Common myeloid progenitor, CD34-positive (primary cell): ENCODE data around the gene CEACAM16.

Experiments
- CTCF ChIA-PET: fragments of 350-600 bp; sonication (Branson Sonifier 250); formaldehyde crosslinking; loops from one replicate; lab custom pipeline; 2021; ENCODE audit warnings: antibody characterized with exemption; lab: Charles Lee
- POLR2A ChIA-PET: fragments of 350-600 bp; sonication (Branson Sonifier 250); formaldehyde crosslinking; loops from one replicate; lab custom pipeline; 2021; ENCODE audit warnings: antibody characterized with exemption; lab: Charles Lee
- DNase-seq, 3 donors: peaks; one replicate each; pipeline versions ENCODE4 v3.0.0 to v3.0.0-alpha.2; 2013
- H3K27ac ChIP-seq, 2 experiments: 1 replicate in 1 of 2; 2 replicates in 1 of 2; pipeline ENCODE4 v1.7.0; 2013; ENCODE audit warnings: inconsistent platforms in 2 of 2, low read length in 2 of 2, mild to moderate bottlenecking in 2 of 2, low read depth in 1 of 2, moderate library complexity in 1 of 2; ENCODE audit not compliant: severe bottlenecking in 2 of 2, insufficient read depth in 1 of 2, poor library complexity in 1 of 2
- H3K27me3 ChIP-seq, 5 experiments: replicated peaks in 2 of 5; 1 replicate in 3 of 5; 2 replicates in 2 of 5; pipeline versions ENCODE4 v1.6.1 to v1.7.0; 2013; ENCODE audit warnings: low read length in 4 of 5, mild to moderate bottlenecking in 2 of 5, moderate library complexity in 2 of 5, inconsistent platforms in 1 of 5; ENCODE audit not compliant: insufficient read depth in 5 of 5, control insufficient read depth in 4 of 5
- H3K36me3 ChIP-seq, 4 experiments: 1 replicate in 2 of 4; 2 replicates in 2 of 4; pipeline versions ENCODE4 v1.6.1 to v1.7.0; 2013; ENCODE audit warnings: low read length in 3 of 4, control low read depth in 1 of 4, mild to moderate bottlenecking in 1 of 4; ENCODE audit not compliant: control insufficient read depth in 4 of 4, insufficient read depth in 4 of 4
- H3K4me1 ChIP-seq, 4 experiments: 1 replicate in 3 of 4; 2 replicates in 1 of 4; pipeline versions ENCODE4 v1.6.1 to v1.7.1; 2013; ENCODE audit warnings: low read length in 3 of 4, mild to moderate bottlenecking in 3 of 4, control low read depth in 1 of 4, inconsistent platforms in 1 of 4, moderate library complexity in 1 of 4; ENCODE audit not compliant: control insufficient read depth in 4 of 4, insufficient read depth in 4 of 4; ENCODE audit errors: control extremely low read depth in 1 of 4
- H3K4me3 ChIP-seq, 7 experiments: 1 replicate in 4 of 7; 2 replicates in 3 of 7; pipeline versions ENCODE4 v1.5.1 to v1.7.0; 2013; ENCODE audit warnings: mild to moderate bottlenecking in 7 of 7, low read length in 6 of 7, moderate library complexity in 6 of 7, inconsistent platforms in 2 of 7, low read depth in 2 of 7, control low read depth in 1 of 7; ENCODE audit not compliant: insufficient read depth in 4 of 7, control insufficient read depth in 1 of 7; ENCODE audit errors: extremely low read depth in 1 of 7
- H3K9me3 ChIP-seq, 5 experiments: 1 replicate in 4 of 5; 2 replicates in 1 of 5; pipeline versions ENCODE4 v1.6.1 to v1.7.1; 2013; ENCODE audit warnings: low read length in 4 of 5, mild to moderate bottlenecking in 2 of 5, inconsistent platforms in 1 of 5, low read depth in 1 of 5, moderate library complexity in 1 of 5; ENCODE audit not compliant: control insufficient read depth in 4 of 5, insufficient read depth in 2 of 5; ENCODE audit errors: control extremely low read depth in 1 of 5
- WGBS: methylation state at CpG from one replicate; pipeline ENCODE4 v1.1.5; 2013; ENCODE audit not compliant: insufficient coverage; 5-methylcytosine and 5-hydroxymethylcytosine counted together

Gene CEACAM16

GRCh38 chr19:44747739-44748425 lies 48.9 kb downstream of the CEACAM16 start:
- Histone ChIP-seq H3K4me1 (peaks cover 16 to 81% (median 60%) of the 10 kb centered on the region in 4 experiments), H3K36me3 (peaks cover 0 to 26% (median 17%) of the 10 kb centered on the region in 4 experiments), H3K9me3 (no peaks in the 10 kb centered on the region), H3K27me3 (no peaks in the 10 kb centered on the region), H3K4me3 (peak overlapping the region; percentile 47 to 85 (median 75)), H3K27ac (peak overlapping the region; percentile 61 to 83)
- CTCF ChIA-PET: no interaction called here
- POLR2A ChIA-PET: interaction anchor here (0.5 to 1.4 kb wide), 3 partner anchors 24 to 136 kb away, joined by 4 to 5 read pairs (median 4); no protein-coding TSS in a partner anchor
- WGBS: 0% methylated on average over 11 of the region's 26 CpGs
- DNase-seq: peak; percentile 58 to 82 (median 74)

DNA sequence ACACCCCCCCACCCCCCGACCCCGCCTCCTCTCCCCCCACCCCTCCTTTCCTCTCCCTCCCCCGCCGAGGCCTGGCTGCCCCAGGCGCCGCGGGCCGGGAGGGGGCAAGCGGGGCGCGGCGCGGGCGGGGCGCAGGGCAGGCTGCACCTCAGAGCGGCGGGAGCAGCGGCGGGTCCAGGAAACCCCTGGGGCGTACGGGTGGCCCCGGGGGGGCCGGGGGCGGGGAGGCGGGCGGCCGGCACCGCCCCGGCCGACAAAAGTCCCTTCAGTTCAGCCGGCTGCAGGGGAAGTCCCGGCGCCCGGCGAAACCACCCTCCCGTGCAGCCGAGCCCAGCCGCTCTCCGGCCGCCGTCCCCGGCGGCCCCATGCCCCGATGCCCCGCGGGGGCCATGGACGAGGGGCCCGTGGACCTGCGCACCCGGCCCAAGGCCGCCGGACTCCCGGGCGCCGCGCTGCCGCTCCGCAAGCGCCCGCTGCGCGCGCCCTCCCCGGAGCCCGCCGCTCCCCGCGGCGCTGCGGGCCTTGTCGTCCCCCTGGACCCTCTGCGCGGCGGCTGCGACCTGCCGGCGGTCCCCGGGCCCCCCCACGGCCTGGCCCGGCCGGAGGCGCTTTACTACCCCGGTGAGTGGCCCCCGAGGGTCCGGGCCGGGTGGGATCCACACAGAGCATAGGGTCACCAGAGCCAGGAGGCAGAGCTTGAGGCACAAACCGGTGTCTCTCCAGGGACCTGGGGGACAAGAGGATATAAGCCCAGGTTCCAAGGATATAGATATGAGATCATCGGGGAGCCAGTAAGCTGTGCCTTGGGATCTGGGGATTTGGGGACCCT lies 49.7 kb downstream of the CEACAM16 start, which contains the start of gene BCL3:
TSS of gene BCL3 (plus strand) at position 283 of the 829 bp plus-strand sequence. CDS start at position 366, 83 bp downstream.
- H3K27me3 ChIP-seq: no peaks in the 10 kb centered on the region
- H3K4me3 ChIP-seq: peak within 1 kb of the TSS; percentile 73 to 92 (median 82)
- WGBS: 0% methylated on average over 51 of the region's 88 CpGs
- peak within 1 kb of the TSS; percentile 78 to 90 for H3K27ac ChIP-seq
- peak; percentile 72 to 91 (median 89) for DNase-seq
- CTCF ChIA-PET: interaction anchor here (1.0 to 1.6 kb wide), 5 partner anchors 9 to 58 kb away, joined by 3 to 17 read pairs (median 3); no protein-coding TSS in a partner anchor
- POLR2A ChIA-PET: interaction anchor here (0.6 to 2.0 kb wide), 4 partner anchors 13 to 27 kb away, joined by 3 to 7 read pairs (median 4); no protein-coding TSS in a partner anchor
- peaks cover 0 to 29% (median 17%) of the 10 kb centered on the region in 4 experiments for H3K36me3 ChIP-seq
- H3K4me1 ChIP-seq: peaks cover 16 to 77% (median 57%) of the 10 kb centered on the region in 4 experiments
- H3K9me3 ChIP-seq: no peaks in the 10 kb centered on the region

DNA sequence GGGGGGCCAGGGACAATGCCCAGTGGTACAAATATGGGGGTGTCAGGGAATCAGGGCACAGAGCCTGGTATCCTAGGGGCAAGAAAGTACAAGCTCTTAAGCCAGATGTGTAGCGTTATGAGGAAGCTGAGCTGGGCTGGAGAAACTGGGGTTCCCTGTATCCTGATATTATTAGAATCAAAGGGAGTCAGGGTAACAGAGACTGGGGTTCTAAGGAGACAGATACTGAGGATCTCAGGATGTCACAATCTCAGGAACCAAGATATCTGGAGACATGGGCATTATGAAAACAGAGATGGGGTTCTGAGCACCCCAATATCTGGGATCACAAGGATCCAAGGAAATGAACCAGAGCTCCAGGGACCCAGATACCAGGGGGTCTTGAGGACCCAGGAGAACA lies 50.3 kb downstream of the CEACAM16 start:
- Histone ChIP-seq H3K9me3 (no peaks in the 10 kb centered on the region), H3K4me1 (peaks cover 16 to 77% (median 63%) of the 10 kb centered on the region in 4 experiments), H3K36me3 (peaks cover 0 to 29% (median 17%) of the 10 kb centered on the region in 4 experiments), H3K27me3 (no peaks in the 10 kb centered on the region), H3K27ac (peak overlapping the region; percentile 78 to 90), H3K4me3 (peak overlapping the region; percentile 73 to 92 (median 82))
- POLR2A ChIA-PET: interaction anchor here (0.6 to 2.0 kb wide), 2 partner anchors 13 to 27 kb away, joined by 3 to 7 read pairs; no protein-coding TSS in a partner anchor
- 0% methylated on average over 1 of the region's 1 CpG for WGBS
- CTCF ChIA-PET: interaction anchor here (1.0 to 1.6 kb wide), 6 partner anchors 9 to 58 kb away, joined by 3 to 17 read pairs (median 3); no protein-coding TSS in a partner anchor
- DNase-seq: no peak

- Histone ChIP-seq H3K27ac (peak overlapping the region in 1 of 2 experiments; percentile 90), H3K4me3 (peak overlapping the region in 6 of 7 experiments; percentile 73 to 92 (median 81)), H3K4me1 (peaks cover 18 to 79% (median 70%) of the 10 kb centered on the region in 4 experiments), H3K27me3 (no peaks in the 10 kb centered on the region), H3K36me3 (peaks cover 0 to 35% (median 17%) of the 10 kb centered on the region in 4 experiments), H3K9me3 (no peaks in the 10 kb centered on the region)
- CTCF ChIA-PET: interaction anchor here (1.1 to 1.9 kb wide), 6 partner anchors 10 to 59 kb away, joined by 3 to 17 read pairs (median 4); no protein-coding TSS in a partner anchor
- DNase-seq: no peak
- POLR2A ChIA-PET: interaction anchor here (2.0 kb wide), 1 partner anchor 28 kb away, joined by 7 read pairs; no protein-coding TSS in a partner anchor
- WGBS: 92% methylated on average over 9 of the region's 10 CpGs
Observed at GRCh38 chr19:44749994-44750393, 51.0 kb downstream of the CEACAM16 start.

DNA sequence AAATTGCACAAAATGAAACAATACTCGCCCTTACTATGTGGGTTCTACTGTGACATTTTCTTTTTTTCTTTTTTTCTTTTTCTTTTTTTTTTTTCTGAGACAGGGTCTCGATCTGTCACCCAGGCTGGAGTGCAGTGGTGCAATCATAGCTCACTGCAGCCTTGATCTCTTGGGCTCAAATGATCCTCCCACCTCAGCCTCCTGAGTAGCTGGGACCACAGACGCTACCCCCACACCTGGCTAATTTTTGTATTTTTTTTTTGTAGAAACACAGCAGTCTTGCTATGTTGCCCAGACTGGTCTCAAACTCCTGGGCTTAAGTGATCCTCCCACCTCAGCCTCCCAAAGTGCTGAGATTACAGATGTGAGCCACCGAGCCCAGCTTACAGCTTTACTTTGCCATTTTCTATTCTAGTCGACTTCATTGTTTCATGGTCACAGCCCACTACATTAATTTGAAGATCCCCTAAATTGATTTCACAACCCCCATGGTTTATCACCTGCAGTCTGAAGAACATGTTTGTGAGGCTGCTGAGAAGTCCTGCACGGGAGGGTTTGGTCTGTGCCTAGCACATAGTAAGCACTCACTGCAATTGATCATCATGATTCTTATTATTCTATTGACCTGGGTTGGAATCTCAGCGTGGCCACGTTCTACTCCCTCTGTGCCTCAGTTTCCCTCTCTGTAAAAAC lies 53.3 kb downstream of the CEACAM16 start:
- Histone ChIP-seq H3K4me3 (peak overlapping the region in 6 of 7 experiments; percentile 25 to 92 (median 52)), H3K27me3 (no peaks in the 10 kb centered on the region), H3K4me1 (peaks cover 22 to 87% (median 82%) of the 10 kb centered on the region in 4 experiments), H3K27ac (peak overlapping the region; percentile 36 to 88), H3K36me3 (peaks cover 0 to 56% (median 25%) of the 10 kb centered on the region in 4 experiments), H3K9me3 (no peaks in the 10 kb centered on the region)
- WGBS: 85% methylated on average over 3 of the region's 8 CpGs
- POLR2A ChIA-PET: interaction anchor here (0.5 to 3.2 kb wide), 7 partner anchors 9 to 105 kb away, joined by 3 to 36 read pairs (median 3); no protein-coding TSS in a partner anchor
- CTCF ChIA-PET: interaction anchor here (1.4 to 4.8 kb wide), 7 partner anchors 7 to 62 kb away, joined by 3 to 47 read pairs (median 6); no protein-coding TSS in a partner anchor
- DNase-seq: no peak
